GM18909 (cell line): ENCODE measurements around the gene ZNF658.
"Not testable (repeated sequence)": the region's sequence is repeated elsewhere in the genome, so short reads cannot be mapped to it uniquely, and the experiment has no call there.

Experiments used
- ATAC-seq: cut with Tn5 transposase; IDR thresholded peaks from one replicate; pipeline ENCODE4 v1.9.1; 2021; ENCODE audit warnings: mild to moderate bottlenecking; ENCODE audit not compliant: unreplicated experiment, poor library complexity

The ZNF658 gene

DNA sequence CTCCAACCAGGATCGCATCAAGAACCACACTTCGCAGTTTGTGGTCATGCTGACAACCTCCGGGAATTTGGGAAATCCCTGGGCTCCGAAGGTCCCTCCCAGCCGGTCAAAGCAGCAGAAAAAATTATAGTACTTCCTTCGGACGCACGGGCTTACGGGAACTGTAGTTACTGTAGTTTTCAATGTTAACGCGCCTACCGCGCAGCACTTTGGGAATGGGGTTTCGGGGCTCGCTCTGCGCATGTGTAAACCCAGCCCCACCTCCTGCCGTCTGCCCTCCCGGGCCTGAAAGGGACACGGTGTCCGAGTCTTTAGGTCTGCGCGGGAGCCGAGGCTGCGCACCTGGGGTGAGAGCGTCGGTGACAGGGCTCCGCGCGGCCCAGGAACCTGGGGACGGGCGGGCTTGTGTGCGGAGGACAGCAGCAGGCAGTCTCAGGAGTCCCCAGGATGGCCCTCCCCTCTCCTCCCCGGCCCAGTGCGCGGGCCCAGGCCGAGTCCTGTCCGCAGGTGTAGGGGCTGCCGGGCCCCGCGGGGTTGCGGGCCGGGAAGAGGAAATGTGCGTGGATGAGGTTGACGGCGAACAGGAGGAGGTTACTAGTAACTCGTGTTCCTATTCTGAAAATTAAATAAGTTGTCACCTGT is at the start of gene ZNF658:
Gene ZNF658, plus strand, starts transcription at position 236 of the 642 bp plus-strand sequence. CDS start 2,837 bp downstream, outside the sequence.
- peak; percentile 97 for ATAC-seq

- ATAC-seq: not testable (repeated sequence)
These were observed 38.8 kb upstream of the ZNF658 start for GRCh38 chr9:66861732-66862131.

- not testable (repeated sequence) for ATAC-seq
These were observed 31.9 kb upstream of the ZNF658 start for GRCh38 chr9:66868660-66869059.

- not testable (repeated sequence) for ATAC-seq
These were observed 19.9 kb upstream of the ZNF658 start for GRCh38 chr9:66880605-66881004.

GRCh38 chr9:66881847-66882246 is 18.7 kb upstream of the ZNF658 start:
- ATAC-seq: not testable (repeated sequence)

DNA sequence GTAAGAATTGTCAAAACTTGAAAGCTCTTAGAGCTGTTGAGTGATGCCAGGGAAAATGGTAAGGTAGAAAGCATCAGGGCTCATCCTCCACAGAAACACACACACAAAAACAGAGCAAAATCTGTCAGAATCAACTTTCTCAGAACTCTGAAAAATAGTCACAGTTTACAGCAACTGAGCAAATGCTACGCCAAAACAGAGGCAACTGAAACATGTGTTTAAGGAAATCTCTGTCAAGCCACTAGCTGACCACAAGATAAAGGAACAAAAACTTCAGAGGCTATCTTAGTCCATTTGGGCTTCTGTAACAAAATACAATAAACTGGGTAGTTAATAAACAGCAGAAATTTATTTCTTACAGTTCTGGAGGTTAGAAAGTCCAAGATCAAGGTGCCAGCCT is 10.2 kb upstream of the ZNF658 start:
- peak; percentile 92 for ATAC-seq

GRCh38 chr9:66901141-66901540 is 616 bp downstream of the ZNF658 start:
- ATAC-seq: peak; percentile 27

GRCh38 chr9:66909560-66909959 is 9.0 kb downstream of the ZNF658 start:
- ATAC-seq: not testable (repeated sequence)

GRCh38 chr9:66920072-66920471 is 19.5 kb downstream of the ZNF658 start:
- ATAC-seq: not testable (repeated sequence)

DNA sequence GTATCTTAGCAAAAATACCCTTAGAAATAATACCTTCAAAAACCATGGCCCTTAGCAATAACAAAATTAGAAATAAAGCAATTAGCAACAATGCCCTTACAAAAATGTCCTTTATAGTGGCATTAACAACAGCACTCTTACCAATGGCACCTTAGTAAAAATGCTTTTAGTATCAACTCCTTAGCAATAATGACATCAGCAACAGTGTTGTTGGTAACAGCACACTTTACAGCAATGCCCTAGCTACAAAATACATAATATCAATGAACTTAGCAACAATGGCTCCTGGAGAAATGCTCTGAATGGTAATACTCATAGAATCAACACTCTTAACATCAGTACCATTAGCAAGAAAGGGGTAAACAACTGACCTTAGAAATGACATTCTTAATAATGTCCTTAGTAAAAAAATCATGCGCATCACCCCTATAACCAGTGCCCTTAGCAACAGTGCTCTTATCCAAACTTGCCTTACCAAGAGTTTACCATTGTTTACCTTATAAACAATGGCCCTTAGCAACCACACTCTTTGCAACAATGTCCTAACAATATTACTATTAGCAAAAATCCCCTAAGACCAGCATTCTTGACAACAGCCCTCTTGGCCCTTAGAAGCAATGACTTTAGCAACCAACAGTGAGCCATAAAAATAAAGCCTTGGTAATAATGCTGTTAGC is 35.8 kb downstream of the ZNF658 start:
- not testable (repeated sequence) for ATAC-seq

DNA sequence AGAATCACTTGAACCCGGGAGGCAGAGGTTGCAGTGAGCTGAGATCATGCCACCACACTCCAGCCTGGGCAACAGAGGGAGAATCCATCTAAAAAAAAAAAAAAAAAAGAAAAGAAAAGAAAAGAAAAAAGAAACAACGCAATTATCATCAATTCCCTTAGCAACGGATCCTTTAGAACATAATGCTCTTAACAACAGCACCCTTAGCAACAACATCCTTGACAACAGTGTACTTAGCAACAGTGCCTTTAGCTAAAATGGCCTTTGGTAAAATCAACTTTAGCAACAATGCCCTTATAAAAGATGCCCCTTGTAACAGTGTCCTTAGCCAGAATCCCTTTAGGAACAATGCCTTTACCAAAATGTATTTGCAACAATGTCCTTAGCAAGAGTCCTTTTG is 37.1 kb downstream of the ZNF658 start:
- not testable (repeated sequence) for ATAC-seq

DNA sequence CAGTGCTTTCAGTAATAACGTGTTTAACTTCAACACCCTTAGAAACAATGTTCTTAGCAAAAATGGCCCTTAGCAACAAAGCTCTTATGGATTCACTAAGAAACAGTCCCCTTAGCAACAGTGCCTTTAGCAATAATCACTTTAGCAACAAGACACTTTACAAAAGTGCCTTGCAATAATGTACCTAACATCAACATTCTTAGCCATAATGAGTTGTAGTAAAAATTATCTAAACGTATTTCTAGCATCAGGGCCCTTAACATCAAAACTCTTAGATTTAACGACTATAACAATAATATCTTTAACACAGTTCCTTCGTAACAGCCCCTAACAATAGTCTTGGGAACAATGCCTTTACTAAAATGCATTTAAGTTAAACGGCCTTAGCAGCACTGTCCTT is 37.8 kb downstream of the ZNF658 start:
- not testable (repeated sequence) for ATAC-seq

DNA sequence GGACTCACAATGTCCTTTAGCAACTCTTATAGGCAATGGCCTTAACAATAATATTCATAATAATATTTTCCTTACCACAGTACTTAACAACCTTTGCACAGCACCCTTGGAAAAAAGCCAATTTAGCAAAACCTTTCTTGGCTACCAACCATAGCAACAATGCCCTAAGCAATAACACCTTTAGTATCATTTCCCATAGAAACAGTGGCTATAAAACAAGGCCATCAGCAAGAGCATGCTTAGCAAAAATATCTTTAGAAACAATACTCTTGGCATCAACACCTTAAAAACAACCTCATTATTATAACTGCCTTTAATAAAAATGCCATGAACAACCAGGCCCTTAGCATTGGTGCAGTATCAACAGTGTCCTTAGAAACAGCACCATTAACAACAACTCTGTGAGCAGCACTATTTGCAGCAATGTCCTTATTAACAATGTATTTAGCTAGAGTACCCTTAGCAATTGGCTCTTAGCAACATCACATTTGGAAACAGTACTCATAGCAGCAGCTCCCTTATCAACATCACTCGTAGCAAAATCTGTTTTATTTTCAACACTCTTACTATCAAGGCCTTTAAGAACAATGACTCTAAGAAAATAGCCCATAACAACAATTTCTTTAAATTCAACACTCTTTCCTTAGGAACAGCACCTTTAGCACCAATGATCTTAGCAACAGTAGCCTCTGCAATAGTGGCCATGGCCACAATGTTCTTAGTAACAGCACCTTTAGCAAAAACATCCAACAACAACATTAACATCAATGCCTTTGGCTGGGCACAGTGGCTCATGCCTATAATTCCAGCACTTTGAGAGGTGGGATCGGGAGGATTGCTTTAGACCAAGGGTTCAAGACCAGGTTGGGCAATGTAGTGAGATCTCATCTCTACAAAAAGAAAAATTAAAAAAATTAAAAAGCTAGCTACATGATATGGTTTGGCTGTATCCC is 39.6 kb downstream of the ZNF658 start:
- ATAC-seq: not testable (repeated sequence)

DNA sequence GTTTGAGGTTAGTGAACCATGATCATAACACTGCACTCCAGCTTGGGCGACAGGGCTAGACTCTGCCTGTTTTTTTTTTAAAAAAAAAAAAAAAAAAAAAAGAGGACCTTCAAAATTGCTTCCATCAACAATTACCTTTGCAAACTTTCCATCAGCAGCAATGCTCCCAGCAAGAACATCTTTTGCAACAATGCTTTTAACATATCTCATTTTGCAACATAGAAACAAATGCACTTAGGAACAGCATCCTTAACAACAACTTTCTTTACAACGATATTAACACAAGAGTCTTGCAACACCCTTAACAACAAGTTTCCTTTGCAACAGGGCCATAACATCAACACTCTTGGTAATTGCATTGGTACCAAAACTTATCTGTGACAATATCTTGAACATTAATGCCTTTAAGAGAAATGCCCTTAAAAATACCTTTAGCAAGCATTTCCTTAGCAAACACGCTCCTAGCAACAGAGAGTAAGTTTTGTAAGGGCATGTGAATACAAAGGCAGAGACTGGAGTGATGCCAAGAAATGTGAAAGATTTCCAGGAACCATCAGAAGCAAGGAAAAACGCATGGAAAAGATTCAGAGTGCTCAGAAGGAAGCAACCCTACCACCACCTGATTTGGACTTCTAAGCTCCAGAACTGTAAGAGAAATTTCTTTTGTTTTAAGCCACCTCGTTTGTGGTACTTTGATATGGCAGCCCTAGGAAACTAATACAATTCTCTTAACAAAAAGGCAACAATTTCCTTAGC is 42.1 kb downstream of the ZNF658 start:
- not testable (repeated sequence) for ATAC-seq

DNA sequence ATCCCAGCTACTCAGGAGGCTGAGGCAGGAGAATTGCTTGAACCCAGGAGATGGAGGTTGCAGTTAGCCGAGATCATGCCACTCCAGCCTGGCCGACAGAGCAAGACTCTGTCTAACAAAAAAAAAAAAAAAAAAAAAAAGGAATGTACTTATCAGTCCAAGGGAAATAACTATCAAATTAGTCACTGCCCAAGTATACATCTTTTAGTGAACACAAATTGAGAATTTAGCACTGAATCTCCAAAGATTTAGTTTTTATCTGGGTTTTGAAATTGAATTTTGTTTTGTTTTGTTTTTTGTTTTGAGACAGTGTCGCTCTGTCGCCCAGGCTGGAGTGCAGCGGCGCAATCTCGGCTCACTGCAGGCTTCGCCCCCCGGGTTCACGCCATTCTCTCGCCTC is 52.1 kb downstream of the ZNF658 start:
- not testable (repeated sequence) for ATAC-seq
